Stomach (tissue), 9 donors: ENCODE data around the gene MAP3K5. TPM values are rescaled to one million over a fixed set of nuclear protein-coding genes. Genes with fewer than 3 reads are reported as not detected.

Source experiments
- DNase-seq, 2 donors: peaks; one replicate each; pipeline versions ENCODE4 v3.0.0 to v3.0.0-alpha.2; 2013 to 2019
- H3K27ac ChIP-seq, 5 donors: fragments of 200-600 bp in 4 of 5; sonication (generic) in 4 of 5; one replicate each; pipeline ENCODE4 v1.5.1; 2013 to 2019; ENCODE audit warnings: mild to moderate bottlenecking in 1 of 5, moderate library complexity in 1 of 5
- H3K27me3 ChIP-seq, 3 donors: fragments of 200-600 bp; sonication (generic); one replicate each; pipeline ENCODE4 v1.5.1; 2017 to 2019; ENCODE audit warnings: mixed run types in 1 of 3
- H3K36me3 ChIP-seq, 4 donors: fragments of 200-600 bp; sonication (generic); 1 replicate in 3 of 4; 2 replicates in 1 of 4; pipeline ENCODE4 v1.5.1; 2016 to 2019
- H3K4me1 ChIP-seq, 4 donors: fragments of 200-600 bp; sonication (generic); one replicate each; pipeline ENCODE4 v1.5.1; 2016 to 2019
- H3K4me3 ChIP-seq, 4 donors: fragments of 200-600 bp; sonication (generic) in 3 of 4; one replicate each; pipeline ENCODE4 v1.5.1; 2016 to 2019; ENCODE audit warnings: mild to moderate bottlenecking in 1 of 4
- H3K9me3 ChIP-seq, 4 donors: fragments of 200-600 bp; sonication (generic); one replicate each; pipeline ENCODE4 v1.5.1; 2016 to 2019
- CTCF ChIP-seq, 7 experiments: fragments of 450-650 bp in 4 of 7; fragments of 200-600 bp in 3 of 7; sonication (generic) in 3 of 7; IDR thresholded peaks; one replicate each; pipeline ENCODE4 v1.5.1; 2016 to 2019; ENCODE audit warnings: antibody characterized with exemption in 7 of 7, control low read depth in 2 of 7, mild to moderate bottlenecking in 1 of 7
- EP300 ChIP-seq: sonication (generic); formaldehyde crosslinking; IDR thresholded peaks from one replicate; pipeline ENCODE4 v1.6.1; 2017; ENCODE audit warnings: antibody characterized with exemption
- POLR2A ChIP-seq, 4 donors: fragments of 450-650 bp; IDR thresholded peaks; one replicate each; pipeline ENCODE4 v1.6.1; 2016; ENCODE audit warnings: antibody characterized with exemption in 4 of 4, control low read depth in 2 of 4, mild to moderate bottlenecking in 1 of 4, moderate library complexity in 1 of 4
- POLR2AphosphoS5 ChIP-seq, 3 donors: sonication (generic); formaldehyde crosslinking; IDR thresholded peaks; one replicate each; pipeline ENCODE4 v1.6.1; 2016; ENCODE audit warnings: antibody characterized with exemption in 3 of 3
- WGBS, 5 donors: extraction: QIAGEN DNeasy Blood & Tissue Kit in 3 of 5; methylation state at CpG; one replicate each; pipeline versions ENCODE4 v1.1.5 to v1.1.7; 2013 to 2018; 5-methylcytosine and 5-hydroxymethylcytosine counted together
- intact Hi-C: fragments of 100-400 bp; cut with DNase I; formaldehyde crosslinking; loops from one replicate; pipeline ENCODE4 v1.15.1; 2023; ENCODE audit warnings: low total_unique reads
- polyA plus RNA-seq, 3 donors: library from polyadenylated mRNA; stranded (reverse); fragments of 200-250 nt; gene quantifications; one replicate each; pipeline ENCODE4 v1.2.3, GENCODE V29; 2013
- total RNA-seq, 5 donors: library from RNA; depleted of rRNA; stranded (reverse); fragments of >200 nt; gene quantifications; one replicate each; pipeline versions ENCODE4 v1.1.0 to v1.2.3, GENCODE V29; 2014 to 2016
- donor health status: healthy with polysubstance abuse.
- donor health status: Bipolar disorder and iron deficiency.
- donor health status: healthy.

The MAP3K5 gene
- total and polyA plus RNA-seq, 8 donors: 4.9 to 40.3 (median 23.6) TPM

- DNase-seq: no peak
- Histone ChIP-seq H3K27ac (no peak overlapping the region), H3K4me3 (no peak overlapping the region), H3K9me3 (no peaks in the 10 kb centered on the region), H3K27me3 (no peaks in the 10 kb centered on the region), H3K36me3 (peaks cover 0 to 62% (median 31%) of the 10 kb centered on the region in 4 donors), H3K4me1 (peaks cover 0 to 41% (median 17%) of the 10 kb centered on the region in 4 donors)
- WGBS, 5 donors: 94 to 100% (median 97%) methylated on average over 3 of the region's 3 CpGs
- no peak for TF ChIP-seq POLR2A (IDR thresholded peaks at IDR 0.05)
- no peak for TF ChIP-seq EP300
- no peak for TF ChIP-seq CTCF (IDR thresholded peaks at IDR 0.05)
- TF ChIP-seq POLR2AphosphoS5 (IDR thresholded peaks at IDR 0.05): no peak
- intact Hi-C loops: no loop called here
Measured at GRCh38 chr6:136598048-136598447, 194.2 kb downstream of the MAP3K5 start.

DNA sequence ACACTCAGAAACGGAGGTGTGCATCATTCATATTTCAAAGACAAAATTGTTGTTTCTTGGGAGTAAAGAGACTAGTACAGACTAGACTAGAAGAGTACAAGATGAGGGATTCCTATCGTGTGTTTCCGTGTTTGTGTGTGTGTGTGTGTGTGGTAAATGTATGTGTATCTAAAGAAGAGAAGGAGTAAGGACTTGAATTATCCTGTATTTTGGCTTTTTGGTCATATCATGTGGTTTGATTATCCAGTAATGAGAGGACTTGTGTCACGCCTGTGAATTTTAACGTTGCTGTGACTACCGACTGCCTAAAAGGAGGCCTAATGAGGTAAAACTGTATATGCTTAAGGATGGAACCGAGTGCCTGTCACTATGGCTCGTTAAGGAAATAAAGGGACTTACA, 197.6 kb downstream of the MAP3K5 start:
- 93 to 97% (median 95%) methylated on average over 8 of the region's 8 CpGs for WGBS, 5 donors
- peak overlapping the region in 3 of 5 donors; percentile 43 to 82 (median 73) for H3K27ac ChIP-seq
- no peaks in the 10 kb centered on the region for H3K9me3 ChIP-seq
- no peak for TF ChIP-seq CTCF (IDR thresholded peaks at IDR 0.05)
- no peak for TF ChIP-seq EP300
- TF ChIP-seq POLR2A (IDR thresholded peaks at IDR 0.05): no peak
- no peak for TF ChIP-seq POLR2AphosphoS5 (IDR thresholded peaks at IDR 0.05)
- H3K36me3 ChIP-seq: peaks cover 20 to 71% (median 59%) of the 10 kb centered on the region in 4 donors
- no peak overlapping the region for H3K4me3 ChIP-seq
- no peak for DNase-seq
- H3K4me1 ChIP-seq: peaks cover 0 to 21% (median 10%) of the 10 kb centered on the region in 4 donors
- H3K27me3 ChIP-seq: no peaks in the 10 kb centered on the region
- intact Hi-C loops: no loop called here

DNA sequence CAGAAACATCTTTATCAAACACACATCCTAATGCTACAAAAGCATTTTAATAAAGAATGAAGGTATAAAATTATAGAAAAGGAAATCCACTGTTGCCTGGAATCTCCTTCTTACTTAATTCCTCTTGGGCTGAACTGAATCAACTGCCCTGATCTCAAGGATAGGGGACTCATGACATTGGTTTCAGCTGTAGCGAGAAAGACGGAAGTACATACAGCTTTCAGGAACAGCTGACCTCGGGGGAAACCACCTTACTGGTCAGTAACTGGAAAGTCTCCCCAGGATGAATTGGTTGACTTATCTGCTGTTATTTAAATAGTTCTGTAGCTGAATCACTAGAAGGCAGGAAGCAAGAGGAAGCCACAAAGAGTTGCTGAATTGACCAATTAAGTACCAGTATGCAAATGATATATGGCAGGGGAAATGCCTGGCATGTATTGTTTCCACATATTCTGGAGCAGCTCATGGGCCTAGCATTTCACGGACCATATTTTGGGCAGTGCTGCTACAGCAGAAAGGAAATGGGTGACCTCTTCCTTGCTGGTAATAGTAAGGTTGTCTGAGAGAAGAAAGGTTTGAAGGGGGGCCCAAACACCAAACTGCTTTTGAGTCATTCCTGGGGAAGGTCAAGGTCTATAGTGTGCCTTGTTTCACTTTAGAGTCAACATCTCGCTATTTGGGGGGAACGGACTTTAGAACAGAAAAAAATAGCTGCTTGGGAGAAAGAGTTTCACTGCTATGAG, 198.4 kb downstream of the MAP3K5 start:
- Histone ChIP-seq H3K27ac (peak overlapping the region in 3 of 5 donors; percentile 43 to 82 (median 73)), H3K4me3 (no peak overlapping the region), H3K27me3 (no peaks in the 10 kb centered on the region), H3K4me1 (peaks cover 0 to 21% (median 7%) of the 10 kb centered on the region in 4 donors), H3K36me3 (peaks cover 22 to 72% (median 61%) of the 10 kb centered on the region in 4 donors), H3K9me3 (no peaks in the 10 kb centered on the region)
- TF ChIP-seq EP300 (no peak), POLR2AphosphoS5 (IDR thresholded peaks at IDR 0.05) (peak in 1 of 3 donors; percentile 41)
- intact Hi-C loops: no loop called here
- 46 to 62% (median 58%) methylated on average over 6 of the region's 6 CpGs for WGBS, 5 donors
- peak; percentile 57 to 59 for DNase-seq

GRCh38 chr6:136592930-136593673, 199.2 kb downstream of the MAP3K5 start:
- no peak for TF ChIP-seq EP300
- no peak for TF ChIP-seq POLR2AphosphoS5 (IDR thresholded peaks at IDR 0.05)
- TF ChIP-seq POLR2A (IDR thresholded peaks at IDR 0.05): no peak
- no peak for TF ChIP-seq CTCF (IDR thresholded peaks at IDR 0.05)
- WGBS, 5 donors: 66 to 85% (median 79%) methylated on average over 2 of the region's 2 CpGs
- no peak for DNase-seq

More at GRCh38 chr6:136592930-136593673, 199.2 kb downstream of the MAP3K5 start:
- Histone ChIP-seq H3K27ac (peak overlapping the region in 2 of 5 donors; percentile 73 to 82), H3K27me3 (no peaks in the 10 kb centered on the region), H3K4me1 (peaks cover 0 to 21% (median 7%) of the 10 kb centered on the region in 4 donors), H3K4me3 (no peak overlapping the region), H3K36me3 (peaks cover 26 to 74% (median 70%) of the 10 kb centered on the region in 4 donors), H3K9me3 (no peaks in the 10 kb centered on the region)
- intact Hi-C loops: no loop called here
